Endothelial cell of umbilical vein (primary cell): ENCODE measurements around the gene EXT2.

Source experiments
- EZH2 ChIP-seq: IDR thresholded peaks from 2 replicates; pipeline ENCODE4 v1.6.1; 2012; ENCODE audit warnings: borderline replicate concordance, low read depth, mild to moderate bottlenecking, moderate library complexity, low read length, inconsistent platforms; ENCODE audit not compliant: severe bottlenecking
- FOS ChIP-seq: IDR thresholded peaks from 2 replicates; pipeline ENCODE4 v1.6.1; 2011; ENCODE audit warnings: mild to moderate bottlenecking, low read length, moderate library complexity, borderline replicate concordance; ENCODE audit not compliant: insufficient read depth
- MYC ChIP-seq: IDR thresholded peaks from one replicate; pipeline ENCODE4 v1.6.1; 2011; ENCODE audit warnings: mild to moderate bottlenecking, low read depth, low read length
- POLR2AphosphoS5 ChIP-seq: IDR thresholded peaks from 2 replicates; pipeline ENCODE4 v1.6.1; 2012; ENCODE audit warnings: low read depth, mild to moderate bottlenecking, control low read depth, low read length, moderate library complexity; ENCODE audit not compliant: insufficient read depth
- TF ChIP-seq, protein P1 (sequence below), 2 donors: IDR thresholded peaks; 1 replicate in 1 of 2; 2 replicates in 1 of 2; pipeline ENCODE4 v1.5.1; 2011; ENCODE audit warnings: low read length in 2 of 2, mild to moderate bottlenecking in 2 of 2, moderate library complexity in 2 of 2, control low read depth in 1 of 2, inconsistent platforms in 1 of 2, low read depth in 1 of 2; ENCODE audit not compliant: insufficient read depth in 1 of 2; ENCODE audit errors: extremely low read depth in 1 of 2
- TF ChIP-seq, protein P2 (sequence below): IDR thresholded peaks from 2 replicates; pipeline ENCODE4 v1.6.1; 2011; ENCODE audit not compliant: insufficient read depth, insufficient read length

DNA sequence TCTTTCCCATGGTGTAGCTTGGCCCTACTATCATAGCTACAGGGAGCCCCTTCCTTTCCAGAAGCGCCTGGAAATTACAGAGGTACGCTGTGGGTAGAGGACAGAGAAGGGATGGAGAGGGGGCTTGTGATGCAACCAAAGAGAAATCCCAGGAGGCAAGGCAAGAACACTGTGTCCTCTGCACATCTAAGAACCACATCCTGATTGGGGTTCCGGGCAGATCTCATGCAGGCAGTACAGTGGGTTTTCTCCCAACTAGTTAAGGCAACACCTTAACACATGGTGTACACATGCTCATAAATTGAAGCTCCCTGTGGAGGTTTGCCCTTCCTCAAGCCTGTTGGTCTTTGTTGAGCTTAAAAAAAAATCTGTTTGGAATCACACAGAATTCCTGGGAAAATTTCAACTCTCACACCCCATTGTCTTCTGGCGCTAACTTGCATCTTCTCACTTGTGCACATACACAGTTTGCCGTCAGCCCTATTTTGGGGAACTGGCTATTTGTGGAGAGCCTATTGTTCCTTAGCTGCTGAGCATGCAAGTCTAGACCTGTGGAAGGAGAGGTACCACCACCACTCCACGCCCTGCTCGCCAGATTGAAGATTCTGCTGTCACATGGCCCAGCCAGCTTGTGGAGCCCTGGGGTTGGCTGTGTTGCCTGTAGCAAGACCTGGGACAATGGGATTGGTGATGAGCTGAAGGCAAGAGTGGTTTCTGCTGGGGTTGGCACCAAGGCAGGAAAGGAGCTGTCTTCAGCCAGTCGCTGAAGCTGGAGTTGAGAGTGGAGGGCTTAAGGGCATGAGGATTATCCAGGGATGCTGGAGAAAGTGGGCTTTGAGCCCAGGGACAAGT is 162.1 kb downstream of the EXT2 start:
- TF ChIP-seq FOS (no peak), MYC (no peak), POLR2AphosphoS5 (no peak), EZH2 (no peak)
- TF ChIP-seq, protein P1, sequence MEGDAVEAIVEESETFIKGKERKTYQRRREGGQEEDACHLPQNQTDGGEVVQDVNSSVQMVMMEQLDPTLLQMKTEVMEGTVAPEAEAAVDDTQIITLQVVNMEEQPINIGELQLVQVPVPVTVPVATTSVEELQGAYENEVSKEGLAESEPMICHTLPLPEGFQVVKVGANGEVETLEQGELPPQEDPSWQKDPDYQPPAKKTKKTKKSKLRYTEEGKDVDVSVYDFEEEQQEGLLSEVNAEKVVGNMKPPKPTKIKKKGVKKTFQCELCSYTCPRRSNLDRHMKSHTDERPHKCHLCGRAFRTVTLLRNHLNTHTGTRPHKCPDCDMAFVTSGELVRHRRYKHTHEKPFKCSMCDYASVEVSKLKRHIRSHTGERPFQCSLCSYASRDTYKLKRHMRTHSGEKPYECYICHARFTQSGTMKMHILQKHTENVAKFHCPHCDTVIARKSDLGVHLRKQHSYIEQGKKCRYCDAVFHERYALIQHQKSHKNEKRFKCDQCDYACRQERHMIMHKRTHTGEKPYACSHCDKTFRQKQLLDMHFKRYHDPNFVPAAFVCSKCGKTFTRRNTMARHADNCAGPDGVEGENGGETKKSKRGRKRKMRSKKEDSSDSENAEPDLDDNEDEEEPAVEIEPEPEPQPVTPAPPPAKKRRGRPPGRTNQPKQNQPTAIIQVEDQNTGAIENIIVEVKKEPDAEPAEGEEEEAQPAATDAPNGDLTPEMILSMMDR (IDR thresholded peaks at IDR 0.05; ENCODE audit: extremely low read depth in 1 of 2, insufficient read depth in 1 of 2, low read depth in 1 of 2, low read length in 2 of 2) = no peak
- TF ChIP-seq, protein P2, sequence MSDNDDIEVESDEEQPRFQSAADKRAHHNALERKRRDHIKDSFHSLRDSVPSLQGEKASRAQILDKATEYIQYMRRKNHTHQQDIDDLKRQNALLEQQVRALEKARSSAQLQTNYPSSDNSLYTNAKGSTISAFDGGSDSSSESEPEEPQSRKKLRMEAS = no peak
